IMR-90 (cell line): ENCODE results near the gene CRYBB1. TPM values are rescaled to one million over a fixed set of nuclear protein-coding genes. Genes with fewer than 3 reads are reported as not detected.

ENCODE experiments used
- ATAC-seq: fragments of 200-7000 bp; cut with Tn5 transposase; 2 replicates; pipeline ENCODE4 v1.9.1; 2020; ENCODE audit warnings: low read depth, mild to moderate bottlenecking, moderate library complexity
- BruUV-seq: library from RNA; stranded (reverse); fragments of 400-500 nt; replicated peaks from 2 replicates; lab custom pipeline; 2021; lab: Mats Ljungman, UMichigan
- CTCF ChIA-PET: fragments of 300-600 bp; formaldehyde crosslinking; extraction: SDS; loops from one replicate; lab custom pipeline; 2021; ENCODE audit warnings: antibody characterized with exemption; lab: Yijun Ruan, JAX
- POLR2A ChIA-PET: fragments of 300-600 bp; sonication (Branson Sonifier 250); formaldehyde crosslinking; loops from one replicate; lab custom pipeline; 2022; ENCODE audit warnings: antibody characterized with exemption; ENCODE audit not compliant: unreplicated experiment; lab: Charles Lee
- DNase-seq: peaks from one replicate; pipeline ENCODE4 v3.0.0; 2013
- H2AFZ ChIP-seq: replicated peaks from 2 replicates; pipeline ENCODE3; 2013; ENCODE audit warnings: low read length, mild to moderate bottlenecking; ENCODE audit not compliant: poor library complexity
- H2AK5ac ChIP-seq: 2 replicates; pipeline ENCODE4 v1.6.1; 2013; ENCODE audit warnings: low read depth, low read length, inconsistent platforms
- H2AK9ac ChIP-seq: replicated peaks from 2 replicates; pipeline ENCODE3; 2013; ENCODE audit warnings: mild to moderate bottlenecking, low read depth, low read length, moderate library complexity; ENCODE audit not compliant: poor library complexity
- H2BK120ac ChIP-seq: 2 replicates; pipeline ENCODE4 v1.6.1; 2013; ENCODE audit warnings: low read depth, low read length, inconsistent platforms
- H2BK15ac ChIP-seq: 3 replicates; pipeline ENCODE4 v1.6.1; 2013; ENCODE audit warnings: low read depth, low read length, inconsistent platforms
- H2BK20ac ChIP-seq: 2 replicates; pipeline ENCODE4 v1.6.1; 2013; ENCODE audit warnings: low read depth, mild to moderate bottlenecking, inconsistent platforms, low read length, moderate library complexity
- H2BK5ac ChIP-seq: 2 replicates; pipeline ENCODE4 v1.6.1; 2013; ENCODE audit warnings: mild to moderate bottlenecking, low read depth, low read length, inconsistent platforms; ENCODE audit not compliant: poor library complexity, severe bottlenecking
- H3K14ac ChIP-seq: replicated peaks from 2 replicates; pipeline ENCODE4 v1.6.1; 2013; ENCODE audit warnings: low read depth, low read length, inconsistent platforms
- H3K18ac ChIP-seq: 2 replicates; pipeline ENCODE4 v1.6.1; 2013; ENCODE audit warnings: low read depth, low read length, control low read depth
- H3K23ac ChIP-seq: 2 replicates; pipeline ENCODE4 v1.6.1; 2013; ENCODE audit warnings: low read depth, low read length, inconsistent platforms
- H3K27ac ChIP-seq: 2 replicates; pipeline ENCODE4 v1.5.1; 2013; ENCODE audit warnings: mild to moderate bottlenecking, control low read depth, low read length; ENCODE audit not compliant: insufficient read depth
- H3K27me3 ChIP-seq: 2 replicates; pipeline ENCODE4 v1.6.1; 2013; ENCODE audit warnings: low read length; ENCODE audit not compliant: control insufficient read depth, insufficient read depth
- H3K36me3 ChIP-seq: 2 replicates; pipeline ENCODE4 v1.6.1; 2013; ENCODE audit warnings: low read length, mixed read lengths; ENCODE audit not compliant: control insufficient read depth, insufficient read depth
- H3K4ac ChIP-seq: 2 replicates; pipeline ENCODE4 v1.6.1; 2013; ENCODE audit warnings: low read depth, low read length, inconsistent platforms
- H3K4me1 ChIP-seq: 2 replicates; pipeline ENCODE4 v1.6.1; 2013; ENCODE audit warnings: low read length, mixed read lengths; ENCODE audit not compliant: control insufficient read depth, insufficient read depth
- H3K4me2 ChIP-seq: 2 replicates; pipeline ENCODE4 v1.6.1; 2013; ENCODE audit warnings: low read depth, mild to moderate bottlenecking, control low read depth, low read length, moderate library complexity
- H3K4me3 ChIP-seq: 2 replicates; pipeline ENCODE4 v1.5.1; 2013; ENCODE audit warnings: low read depth, mild to moderate bottlenecking, control low read depth, low read length, moderate library complexity; ENCODE audit not compliant: insufficient read depth
- H3K56ac ChIP-seq: 2 replicates; pipeline ENCODE4 v1.6.1; 2013; ENCODE audit warnings: low read length, inconsistent platforms; ENCODE audit not compliant: insufficient read depth; ENCODE audit errors: extremely low read depth
- H3K79me1 ChIP-seq, 2 experiments: 2 replicates each; pipeline ENCODE4 v1.6.1; 2013; ENCODE audit warnings: low read length in 2 of 2, inconsistent platforms in 1 of 2, low read depth in 1 of 2
- H3K9ac ChIP-seq: 2 replicates; pipeline ENCODE4 v1.6.1; 2013; ENCODE audit warnings: low read depth, low read length, control low read depth
- H3K9me1 ChIP-seq: 2 replicates; pipeline ENCODE4 v1.6.1; 2013; ENCODE audit warnings: low read length, inconsistent platforms; ENCODE audit not compliant: insufficient read depth
- H3K9me3 ChIP-seq: 2 replicates; pipeline ENCODE4 v1.6.1; 2013; ENCODE audit warnings: low read length; ENCODE audit not compliant: control insufficient read depth, insufficient read depth
- H4K20me1 ChIP-seq: 2 replicates; pipeline ENCODE4 v1.6.1; 2013; ENCODE audit warnings: low read length, inconsistent platforms; ENCODE audit not compliant: insufficient read depth
- H4K5ac ChIP-seq: 2 replicates; pipeline ENCODE4 v1.6.1; 2013; ENCODE audit warnings: mild to moderate bottlenecking, low read depth, low read length, control low read depth
- H4K8ac ChIP-seq, 2 experiments: 2 replicates each; pipeline ENCODE4 v1.6.1; 2013; ENCODE audit warnings: low read depth in 2 of 2, low read length in 2 of 2, control low read depth in 1 of 2, inconsistent platforms in 1 of 2
- H4K91ac ChIP-seq: 2 replicates; pipeline ENCODE4 v1.6.1; 2013; ENCODE audit warnings: low read depth, low read length, inconsistent platforms; ENCODE audit not compliant: insufficient read depth
- MAFK ChIP-seq: IDR thresholded peaks from 2 replicates; pipeline ENCODE4 v1.6.1; 2012; ENCODE audit warnings: low read depth, low read length, improper control_type of control experiment
- NFE2L2 ChIP-seq: fragments of 150-350 bp; IDR thresholded peaks from 2 replicates; pipeline ENCODE4 v1.6.1; 2016; ENCODE audit warnings: low read depth, mild to moderate bottlenecking, low read length
- WGBS, 2 experiments: methylation state at CpG; one replicate each; pipeline versions ENCODE4 v1.1.5 to v1.1.7; 2013; ENCODE audit warnings: missing lambda C conversion rate in 2 of 2; ENCODE audit not compliant: insufficient read length in 1 of 2; ENCODE audit errors: extremely low coverage in 2 of 2; 5-methylcytosine and 5-hydroxymethylcytosine counted together
- dilution Hi-C: fragments of 300-500 bp; cut with HindIII; formaldehyde crosslinking; loops from one replicate; pipeline ENCODE4 v1.14.3; 2018; ENCODE audit warnings: low sequenced_read_pairs; ENCODE audit not compliant: unreplicated experiment
- in situ Hi-C: fragments of 300-500 bp; cut with MboI; formaldehyde crosslinking; loops from 3 replicates; pipeline ENCODE4 v1.14.3; 2019; ENCODE audit warnings: low sequenced_read_pairs, inconsistent platforms, mixed read lengths
- intact Hi-C: fragments of 100-400 bp; cut with micrococcal nuclease; formaldehyde crosslinking; loops from 2 replicates; pipeline ENCODE4 v1.10.0; 2022
- polyA plus RNA-seq, 3 experiments: library from polyadenylated mRNA; depleted of rRNA; stranded (reverse); fragments of >200 nt; gene quantifications; 2 replicates each; pipeline ENCODE4 v1.2.3, GENCODE V29; 2012; ENCODE audit warnings: low replicate concordance in 1 of 3
- total RNA-seq: library from RNA; depleted of rRNA; stranded (reverse); fragments of >200 nt; gene quantifications from 2 replicates; pipeline ENCODE4 v1.2.3, GENCODE V29; 2012

The CRYBB1 gene
- total and polyA plus RNA-seq, 2 of the 4 experiments (the other 2 are of a cell fraction): not detected

DNA sequence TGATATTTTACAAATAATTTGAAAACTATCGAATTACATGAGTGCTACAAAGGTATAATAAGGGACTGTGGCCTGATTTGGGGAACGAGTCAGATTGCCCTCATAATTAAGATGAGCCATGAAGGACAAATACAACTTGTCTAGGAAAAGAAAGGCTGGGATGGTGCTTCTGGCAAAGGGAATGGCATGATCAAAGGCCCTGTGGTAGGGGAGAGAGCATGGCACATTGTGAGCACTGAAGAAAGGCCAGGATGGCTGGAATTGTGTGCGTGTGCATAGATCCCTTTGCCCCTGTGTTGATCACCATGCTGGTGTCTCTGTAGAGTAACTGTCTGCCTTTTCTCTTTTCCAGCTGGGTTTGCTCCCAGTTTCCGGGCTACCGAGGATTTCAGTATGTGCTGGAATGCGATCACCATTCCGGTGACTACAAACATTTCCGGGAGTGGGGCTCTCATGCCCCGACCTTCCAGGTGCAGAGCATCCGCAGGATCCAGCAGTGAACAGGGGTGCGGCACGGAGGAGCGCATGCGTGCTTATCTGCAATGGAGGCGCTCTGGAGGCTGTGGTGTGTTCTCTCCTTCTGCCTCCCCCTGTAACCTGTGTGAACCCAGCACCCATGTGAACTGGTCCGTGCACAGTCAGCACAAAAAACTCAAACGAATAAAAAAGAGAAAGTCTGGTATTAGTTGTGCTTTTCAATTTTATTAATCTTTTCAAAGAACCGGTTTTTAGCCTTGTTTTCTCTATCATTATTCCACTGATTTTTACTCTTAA is 12.3 kb upstream of the CRYBB1 start:
- H2BK20ac ChIP-seq: no peak overlapping the region
- no peak overlapping the region for H4K8ac ChIP-seq
- peaks cover 18% of the 10 kb centered on the region for H3K27me3 ChIP-seq
- no peak overlapping the region for H4K91ac ChIP-seq
- H3K4me2 ChIP-seq: no peak overlapping the region
- no peak overlapping the region for H3K18ac ChIP-seq
- no TSS peak for BruUV-seq
- H3K56ac ChIP-seq: no peak overlapping the region
- H4K5ac ChIP-seq: no peak overlapping the region
- no peak overlapping the region for H3K9ac ChIP-seq
- H2AK9ac ChIP-seq: no peak overlapping the region
- H2BK5ac ChIP-seq: no peak overlapping the region
- H2AK5ac ChIP-seq: 0 out of 2 replicates have a peak overlapping the region, but pooled peaks have one; percentile 15
- no peak overlapping the region for H2BK120ac ChIP-seq
- H3K4me1 ChIP-seq: no peaks in the 10 kb centered on the region
- in situ Hi-C loops (no loop called here), intact Hi-C loops (no loop called here), dilution Hi-C loops (no loop called here)
- no peak overlapping the region for H2BK15ac ChIP-seq
- H3K4ac ChIP-seq: no peak overlapping the region
- DNase-seq (no peak), ATAC-seq (no peak)
- H3K36me3 ChIP-seq: no peaks in the 10 kb centered on the region
- TF ChIP-seq MAFK (peak; percentile 40; the same call in 1 of the 2 replicates), NFE2L2 (no peak)
- no peaks in the 10 kb centered on the region for H3K9me3 ChIP-seq
- no peaks in the 10 kb centered on the region for H3K9me1 ChIP-seq
- 90% methylated on average over 5 of the region's 18 CpGs; no CpG with 5 or more reads in 1 of the 2 experiments for WGBS, 2 experiments
- ChIA-PET POLR2A (no interaction called here), CTCF (interaction anchor here (0.6 kb wide), 1 partner anchor 193 kb away, joined by 4 read pairs; no protein-coding TSS in a partner anchor)
- H3K4me3 ChIP-seq: no peak overlapping the region
- no peaks in the 10 kb centered on the region for H4K20me1 ChIP-seq
- no peak overlapping the region for H3K23ac ChIP-seq
- H2AFZ ChIP-seq: no peak overlapping the region
- no peak overlapping the region for H3K14ac ChIP-seq
- no peaks in the 10 kb centered on the region for H3K79me1 ChIP-seq
- no peak overlapping the region for H3K27ac ChIP-seq
